HCT116 (cell line): ENCODE data around the gene ARL4A.

ENCODE experiments used
- CTCF ChIP-seq, 3 experiments: fragments of 200-600 bp in 1 of 3; sonication (generic) in 1 of 3; IDR thresholded peaks in 2 of 3; conservative IDR thresholded peaks in 1 of 3; 2 replicates each; pipeline ENCODE4 v1.5.1; 2012 to 2017; ENCODE audit warnings: low read depth in 2 of 3, low read length in 2 of 3, antibody characterized with exemption in 1 of 3, borderline replicate concordance in 1 of 3, control low read depth in 1 of 3, mild to moderate bottlenecking in 1 of 3, mixed read lengths in 1 of 3, mixed run types in 1 of 3, moderate library complexity in 1 of 3; ENCODE audit not compliant: insufficient read depth in 1 of 3
- EZH2 ChIP-seq: fragments of 200-600 bp; sonication (generic); IDR thresholded peaks from 2 replicates; pipeline ENCODE4 v1.6.1; 2017; ENCODE audit warnings: antibody characterized with exemption, mixed run types
- FOSL1 ChIP-seq: IDR thresholded peaks from 2 replicates; pipeline ENCODE4 v1.6.1; 2012; ENCODE audit warnings: low read depth
- POLR2A ChIP-seq: IDR thresholded peaks from 2 replicates; pipeline ENCODE4 v1.7.0; 2011; ENCODE audit warnings: borderline replicate concordance; ENCODE audit not compliant: insufficient read depth, insufficient read length; ENCODE audit errors: extremely low read depth
- POLR2AphosphoS5 ChIP-seq: IDR thresholded peaks from 2 replicates; pipeline ENCODE4 v1.6.1; 2011; ENCODE audit warnings: mild to moderate bottlenecking, low read depth, low read length, moderate library complexity
- REST ChIP-seq: IDR thresholded peaks from 2 replicates; pipeline ENCODE4 v1.6.1; 2012; ENCODE audit warnings: low read depth
- YY1 ChIP-seq: IDR thresholded peaks from 2 replicates; pipeline ENCODE4 v1.6.1; 2011; ENCODE audit warnings: low read length, low read depth, moderate library complexity, mild to moderate bottlenecking; ENCODE audit not compliant: insufficient replicate concordance; ENCODE audit errors: extremely low read depth
- ZFX ChIP-seq: fragments of 450-650 bp; IDR thresholded peaks from 2 replicates; pipeline ENCODE4 v1.6.1; 2017
- ZNF274 ChIP-seq: fragments of 200-500 bp; sonication (Bioruptor generic); IDR thresholded peaks from 2 replicates; pipeline ENCODE4 v1.6.1; 2014; ENCODE audit warnings: mild to moderate bottlenecking, low read depth, low read length, inconsistent platforms

GRCh38 chr7:12715372-12716133 lies 28.1 kb downstream of the ARL4A start:
- TF ChIP-seq CTCF (IDR thresholded peaks at IDR 0.05 in 2 of 3, conservative IDR thresholded peaks at IDR 0.05 in 1 of 3; ENCODE audit: borderline replicate concordance in 1 of 3, insufficient read depth in 1 of 3, low read depth in 2 of 3, low read length in 2 of 3): no peak
- TF ChIP-seq YY1: no peak
- TF ChIP-seq POLR2AphosphoS5: peak; percentile 41
- TF ChIP-seq EZH2: no peak
- no peak for TF ChIP-seq ZFX
- no peak for TF ChIP-seq ZNF274
- no peak; the same call in 1 of the 2 replicates for TF ChIP-seq FOSL1
- TF ChIP-seq POLR2A: no peak
- TF ChIP-seq REST: no peak
